Fibroblast of lung (primary cell): ENCODE results near the gene APOLD1. TPM values are rescaled to one million over a fixed set of nuclear protein-coding genes. Genes with fewer than 3 reads are reported as not detected.

Experiments used
- DNase-seq, 2 donors: peaks; one replicate each; pipeline versions ENCODE4 v3.0.0 to v3.0.0-alpha.2; 2010; ENCODE audit warnings: low read depth in 2 of 2
- H2AFZ ChIP-seq: 2 replicates; pipeline ENCODE4 v1.5.1; 2012; ENCODE audit warnings: low read length, control low read depth, inconsistent platforms
- H3K27ac ChIP-seq: 2 replicates; pipeline ENCODE4 v1.5.1; 2011; ENCODE audit warnings: low read length, control low read depth; ENCODE audit not compliant: insufficient read depth
- H3K27me3 ChIP-seq: 2 replicates; pipeline ENCODE4 v1.5.1; 2011; ENCODE audit warnings: mild to moderate bottlenecking, low read length; ENCODE audit not compliant: control insufficient read depth, insufficient read depth
- H3K36me3 ChIP-seq: 2 replicates; pipeline ENCODE4 v1.5.1; 2011; ENCODE audit warnings: low read length; ENCODE audit not compliant: control insufficient read depth, insufficient read depth
- H3K4me1 ChIP-seq: 2 replicates; pipeline ENCODE4 v1.5.1; 2011; ENCODE audit warnings: low read length; ENCODE audit not compliant: control insufficient read depth, insufficient read depth; ENCODE audit errors: extremely low read depth
- H3K4me2 ChIP-seq: 2 replicates; pipeline ENCODE4 v1.5.1; 2011; ENCODE audit warnings: low read length, control low read depth; ENCODE audit not compliant: insufficient read depth; ENCODE audit errors: extremely low read depth
- H3K4me3 ChIP-seq, 4 experiments: fragments of 200-600 bp in 1 of 4; sonication (generic) in 1 of 4; replicated peaks in 1 of 4; 2 replicates each; pipeline ENCODE4 v1.5.1; 2011 to 2016; ENCODE audit warnings: low read length in 4 of 4, low read depth in 3 of 4, mild to moderate bottlenecking in 3 of 4, control low read depth in 2 of 4, inconsistent platforms in 1 of 4, mixed read lengths in 1 of 4; ENCODE audit not compliant: insufficient read depth in 1 of 4; ENCODE audit errors: control extremely low read depth in 1 of 4
- H3K79me2 ChIP-seq: 2 replicates; pipeline ENCODE4 v1.5.1; 2012; ENCODE audit warnings: mild to moderate bottlenecking, low read length, inconsistent platforms; ENCODE audit not compliant: control insufficient read depth, insufficient read depth
- H3K9ac ChIP-seq: 2 replicates; pipeline ENCODE4 v1.5.1; 2011; ENCODE audit warnings: mild to moderate bottlenecking, low read length, control low read depth; ENCODE audit not compliant: insufficient read depth
- H3K9me3 ChIP-seq: 2 replicates; pipeline ENCODE4 v1.5.1; 2012; ENCODE audit warnings: low read depth, low read length; ENCODE audit not compliant: control insufficient read depth, insufficient read depth
- H4K20me1 ChIP-seq: 2 replicates; pipeline ENCODE4 v1.5.1; 2011; ENCODE audit warnings: low read length; ENCODE audit not compliant: control insufficient read depth, insufficient read depth; ENCODE audit errors: extremely low read depth
- CTCF ChIP-seq, 2 donors: IDR thresholded peaks in 1 of 2; conservative IDR thresholded peaks in 1 of 2; 1 replicate in 1 of 2; 2 replicates in 1 of 2; pipeline ENCODE4 v1.5.1; 2011 to 2012; ENCODE audit warnings: low read length in 2 of 2, control low read depth in 1 of 2, inconsistent platforms in 1 of 2, low read depth in 1 of 2, mild to moderate bottlenecking in 1 of 2
- EZH2 ChIP-seq: IDR thresholded peaks from 2 replicates; pipeline ENCODE4 v1.5.1; 2012; ENCODE audit warnings: low read length, control low read depth, mild to moderate bottlenecking; ENCODE audit errors: missing control alignments
- polyA plus RNA-seq, 2 donors: library from polyadenylated mRNA; depleted of rRNA in 1 of 2; stranded (reverse) in 1 of 2; unstranded in 1 of 2; fragments of >200 nt; gene quantifications; 2 replicates each; pipeline ENCODE4 v1.2.1, GENCODE V29; 2011 to 2012; ENCODE audit warnings: missing spikeins in 1 of 2
- total RNA-seq: library from RNA; depleted of rRNA; stranded (reverse); fragments of >200 nt; gene quantifications from 2 replicates; pipeline ENCODE4 v1.2.1, GENCODE V29; 2014

APOLD1 gene
- total and polyA plus RNA-seq, 2 donors (not counting 1 experiment from before 2014, with no cell fraction given) = 3.1 to 3.2 TPM

GRCh38 chr12:12764824-12765223, 20.6 kb upstream of the APOLD1 start:
- no peak overlapping the region for H3K4me3 ChIP-seq
- TF ChIP-seq EZH2 = no peak
- TF ChIP-seq CTCF (conservative IDR thresholded peaks at IDR 0.05 in 1 of 2, IDR thresholded peaks at IDR 0.05 in 1 of 2; ENCODE audit: low read depth in 1 of 2, low read length in 2 of 2) = no peak
- no peak overlapping the region for H3K4me2 ChIP-seq
- H3K27me3 ChIP-seq = no peaks in the 10 kb centered on the region
- H2AFZ ChIP-seq = no peak overlapping the region
- DNase-seq = no peak
- H3K4me1 ChIP-seq = no peaks in the 10 kb centered on the region
- H3K27ac ChIP-seq = no peak overlapping the region
- no peaks in the 10 kb centered on the region for H3K9me3 ChIP-seq
- H3K9ac ChIP-seq = no peak overlapping the region
- H3K79me2 ChIP-seq = no peaks in the 10 kb centered on the region
- no peaks in the 10 kb centered on the region for H3K36me3 ChIP-seq
- H4K20me1 ChIP-seq = no peaks in the 10 kb centered on the region

- TF ChIP-seq EZH2 = no peak
- H3K79me2 ChIP-seq = no peaks in the 10 kb centered on the region
- no peaks in the 10 kb centered on the region for H4K20me1 ChIP-seq
- H2AFZ ChIP-seq = no peak overlapping the region
- no peak overlapping the region for H3K9ac ChIP-seq
- H3K4me3 ChIP-seq = no peak overlapping the region
- H3K27me3 ChIP-seq = no peaks in the 10 kb centered on the region
- H3K9me3 ChIP-seq = no peaks in the 10 kb centered on the region
- H3K4me2 ChIP-seq = no peak overlapping the region
- H3K27ac ChIP-seq = no peak overlapping the region
- H3K4me1 ChIP-seq = no peaks in the 10 kb centered on the region
- H3K36me3 ChIP-seq = no peaks in the 10 kb centered on the region
- no peak for DNase-seq
These were observed 15.2 kb upstream of the APOLD1 start for GRCh38 chr12:12770262-12770661.

- H3K9ac ChIP-seq = no peak overlapping the region
- no peaks in the 10 kb centered on the region for H3K36me3 ChIP-seq
- H3K79me2 ChIP-seq = no peaks in the 10 kb centered on the region
- no peak overlapping the region for H3K27ac ChIP-seq
- H3K27me3 ChIP-seq = no peaks in the 10 kb centered on the region
- DNase-seq = no peak
- TF ChIP-seq EZH2 = no peak
- TF ChIP-seq CTCF (conservative IDR thresholded peaks at IDR 0.05 in 1 of 2, IDR thresholded peaks at IDR 0.05 in 1 of 2; ENCODE audit: low read depth in 1 of 2, low read length in 2 of 2) = no peak
- no peak overlapping the region for H3K4me2 ChIP-seq
- H3K4me1 ChIP-seq = peaks cover 6% of the 10 kb centered on the region
- no peak overlapping the region for H2AFZ ChIP-seq
- H3K9me3 ChIP-seq = no peaks in the 10 kb centered on the region
- H3K4me3 ChIP-seq = no peak overlapping the region
- no peaks in the 10 kb centered on the region for H4K20me1 ChIP-seq
These were observed 10.7 kb upstream of the APOLD1 start for GRCh38 chr12:12774791-12775190.
